ENCODE data around the gene GABBR2.

GABBR2 gene

GRCh38 chr9:98610711-98611110 is 98.0 kb downstream of the GABBR2 start:
- TF ChIP-seq GATA2 (IDR thresholded peaks at IDR 0.05; ENCODE audit: low read depth, low read length): no peak
- TF ChIP-seq GATA3 (IDR thresholded peaks at IDR 0.05; ENCODE audit: low read depth, low read length): no peak

- no peak for TF ChIP-seq GATA3 (IDR thresholded peaks at IDR 0.05; ENCODE audit: low read depth, low read length)
- no peak for TF ChIP-seq GATA2 (IDR thresholded peaks at IDR 0.05; ENCODE audit: low read depth, low read length)
Observed at GRCh38 chr9:98610211-98610610, 98.5 kb downstream of the GABBR2 start.

GRCh38 chr9:98609646-98610045 is 99.1 kb downstream of the GABBR2 start:
- TF ChIP-seq GATA2 (IDR thresholded peaks at IDR 0.05; ENCODE audit: low read depth, low read length) (no peak), GATA3 (IDR thresholded peaks at IDR 0.05; ENCODE audit: low read depth, low read length) (no peak)

- TF ChIP-seq GATA2 (IDR thresholded peaks at IDR 0.05; ENCODE audit: low read depth, low read length) (no peak), GATA3 (IDR thresholded peaks at IDR 0.05; ENCODE audit: low read depth, low read length) (no peak)
Observed at GRCh38 chr9:98607787-98608186, 100.9 kb downstream of the GABBR2 start.

- TF ChIP-seq GATA2 (IDR thresholded peaks at IDR 0.05; ENCODE audit: low read depth, low read length) (no peak), GATA3 (IDR thresholded peaks at IDR 0.05; ENCODE audit: low read depth, low read length) (no peak)
Observed at GRCh38 chr9:98607152-98607551, 101.6 kb downstream of the GABBR2 start.

- TF ChIP-seq GATA2 (IDR thresholded peaks at IDR 0.05; ENCODE audit: low read depth, low read length) (no peak), GATA3 (IDR thresholded peaks at IDR 0.05; ENCODE audit: low read depth, low read length) (no peak)
Observed at GRCh38 chr9:98606730-98607129, 102.0 kb downstream of the GABBR2 start.

GRCh38 chr9:98605116-98605515 is 103.6 kb downstream of the GABBR2 start:
- TF ChIP-seq GATA2 (IDR thresholded peaks at IDR 0.05; ENCODE audit: low read depth, low read length): no peak
- TF ChIP-seq GATA3 (IDR thresholded peaks at IDR 0.05; ENCODE audit: low read depth, low read length): no peak

- TF ChIP-seq GATA2 (IDR thresholded peaks at IDR 0.05; ENCODE audit: low read depth, low read length): no peak
- no peak for TF ChIP-seq GATA3 (IDR thresholded peaks at IDR 0.05; ENCODE audit: low read depth, low read length)
Observed at GRCh38 chr9:98603821-98604383, 104.8 kb downstream of the GABBR2 start.

GRCh38 chr9:98602839-98603500 is 105.8 kb downstream of the GABBR2 start:
- no peak for TF ChIP-seq GATA2 (IDR thresholded peaks at IDR 0.05; ENCODE audit: low read depth, low read length)
- no peak for TF ChIP-seq GATA3 (IDR thresholded peaks at IDR 0.05; ENCODE audit: low read depth, low read length)

GRCh38 chr9:98600631-98601030 is 108.1 kb downstream of the GABBR2 start:
- TF ChIP-seq GATA3 (IDR thresholded peaks at IDR 0.05; ENCODE audit: low read depth, low read length) (no peak), GATA2 (IDR thresholded peaks at IDR 0.05; ENCODE audit: low read depth, low read length) (no peak)

- TF ChIP-seq GATA2 (IDR thresholded peaks at IDR 0.05; ENCODE audit: low read depth, low read length): no peak
- TF ChIP-seq GATA3 (IDR thresholded peaks at IDR 0.05; ENCODE audit: low read depth, low read length): no peak
Observed at GRCh38 chr9:98599566-98600216, 109.0 kb downstream of the GABBR2 start.

GRCh38 chr9:98598861-98599260 is 109.9 kb downstream of the GABBR2 start:
- TF ChIP-seq GATA2 (IDR thresholded peaks at IDR 0.05; ENCODE audit: low read depth, low read length): no peak
- TF ChIP-seq GATA3 (IDR thresholded peaks at IDR 0.05; ENCODE audit: low read depth, low read length): no peak

- no peak for TF ChIP-seq GATA3 (IDR thresholded peaks at IDR 0.05; ENCODE audit: low read depth, low read length)
- TF ChIP-seq GATA2 (IDR thresholded peaks at IDR 0.05; ENCODE audit: low read depth, low read length): no peak
Observed at GRCh38 chr9:98597236-98597771, 111.4 kb downstream of the GABBR2 start.

- TF ChIP-seq GATA2 (IDR thresholded peaks at IDR 0.05; ENCODE audit: low read depth, low read length): no peak
- no peak for TF ChIP-seq GATA3 (IDR thresholded peaks at IDR 0.05; ENCODE audit: low read depth, low read length)
Observed at GRCh38 chr9:98596486-98596885, 112.2 kb downstream of the GABBR2 start.
